Fibroblast of the conjunctiva (primary cell): ENCODE data around the gene CALML5.
A peak's percentile ranks its signal among the peaks of the same experiment; 100 is the strongest.

Experiments used
- DNase-seq: peaks from one replicate; pipeline ENCODE4 v3.0.0-alpha.2; 2010; ENCODE audit warnings: low read depth

The CALML5 gene

GRCh38 chr10:5461914-5462840 is 37.2 kb downstream of the CALML5 start:
- no peak for DNase-seq

- DNase-seq: no peak
Observed at GRCh38 chr10:5461203-5461588, 38.2 kb downstream of the CALML5 start.

GRCh38 chr10:5460468-5461202 is 38.7 kb downstream of the CALML5 start:
- DNase-seq: no peak

GRCh38 chr10:5458949-5459747 is 40.2 kb downstream of the CALML5 start:
- no peak for DNase-seq

- DNase-seq: no peak
Observed at GRCh38 chr10:5458425-5458824, 40.9 kb downstream of the CALML5 start.

GRCh38 chr10:5457741-5458140 is 41.6 kb downstream of the CALML5 start:
- DNase-seq: no peak

GRCh38 chr10:5456563-5456962 is 42.8 kb downstream of the CALML5 start:
- DNase-seq: no peak

- DNase-seq: no peak
Observed at GRCh38 chr10:5453749-5454489, 45.5 kb downstream of the CALML5 start.

- DNase-seq: no peak
Observed at GRCh38 chr10:5450605-5451384, 48.6 kb downstream of the CALML5 start.

- DNase-seq: peak; percentile 69
Observed at GRCh38 chr10:5449823-5450222, 49.5 kb downstream of the CALML5 start.

- no peak for DNase-seq
Observed at GRCh38 chr10:5449227-5449626, 50.1 kb downstream of the CALML5 start.
